Fibroblast of pulmonary artery (primary cell): ENCODE results near the gene ACTR8.

Experiments used
- DNase-seq: peaks from one replicate; pipeline ENCODE4 v3.0.0-alpha.2; 2010; ENCODE audit warnings: low read depth
- H3K4me3 ChIP-seq: replicated peaks from 2 replicates; pipeline ENCODE4 v1.5.1; 2011; ENCODE audit warnings: low read depth, mild to moderate bottlenecking, control low read depth, low read length, moderate library complexity
- CTCF ChIP-seq: IDR thresholded peaks from 2 replicates; pipeline ENCODE4 v1.5.1; 2011; ENCODE audit warnings: mild to moderate bottlenecking, control low read depth, low read length, inconsistent platforms; ENCODE audit errors: missing control alignments

The ACTR8 gene

DNA sequence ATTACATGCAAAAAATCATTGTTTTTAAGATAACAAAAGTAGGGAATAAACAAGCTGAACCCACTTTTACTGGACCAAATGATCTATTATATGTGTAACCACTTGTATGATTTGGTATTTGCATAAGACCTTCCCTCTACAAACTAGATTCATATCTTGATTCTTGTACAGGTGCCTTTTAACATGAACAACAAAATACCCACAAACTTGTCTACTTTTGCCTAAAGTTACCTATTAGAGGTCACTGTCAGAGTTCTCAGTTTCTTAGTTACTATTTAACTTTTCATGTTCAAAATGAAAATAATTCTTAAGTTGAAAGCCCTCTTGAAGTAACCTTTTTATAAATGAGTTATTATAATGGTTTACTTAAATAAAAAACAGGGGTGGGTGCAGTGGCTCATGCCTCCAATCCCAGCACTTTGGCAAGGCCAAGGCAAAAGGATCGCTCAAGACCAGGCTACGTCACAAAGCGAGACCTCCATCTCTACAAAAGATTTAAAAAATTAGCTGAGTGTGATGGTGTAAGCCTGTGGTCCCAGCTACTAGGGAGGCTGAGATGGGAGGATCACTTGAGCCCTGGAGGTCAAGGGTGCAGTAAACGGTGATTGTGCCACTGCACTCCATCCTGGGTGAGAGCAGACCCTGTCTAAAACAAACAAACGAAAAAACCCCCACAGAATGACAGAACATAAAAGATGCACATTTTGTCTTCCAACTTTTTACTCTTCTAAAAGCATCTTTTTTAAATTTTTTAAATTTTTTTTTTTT is 16.0 kb downstream of the ACTR8 start:
- TF ChIP-seq CTCF = no peak
- H3K4me3 ChIP-seq = no peak overlapping the region
- DNase-seq = no peak

DNA sequence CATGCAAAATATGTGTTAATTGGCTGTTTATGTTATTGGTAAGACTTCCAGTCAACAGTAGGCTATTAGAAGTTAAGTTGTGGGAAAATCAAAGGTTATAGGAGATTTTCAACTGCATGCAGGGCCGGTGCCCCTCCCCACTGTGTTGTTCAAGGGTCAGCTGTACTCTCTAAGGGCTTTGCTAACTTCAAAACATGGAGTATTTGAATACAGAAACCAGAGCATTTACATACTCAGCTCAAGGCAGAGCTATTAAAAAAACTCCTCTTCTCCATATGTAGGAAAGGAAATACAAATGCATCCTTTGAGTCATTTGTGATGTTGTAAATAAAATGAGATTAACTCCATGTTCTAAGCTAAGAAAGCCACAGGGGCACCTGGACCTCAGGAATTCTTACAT is 18.8 kb downstream of the ACTR8 start:
- no peak for TF ChIP-seq CTCF
- no peak overlapping the region for H3K4me3 ChIP-seq
- no peak for DNase-seq

DNA sequence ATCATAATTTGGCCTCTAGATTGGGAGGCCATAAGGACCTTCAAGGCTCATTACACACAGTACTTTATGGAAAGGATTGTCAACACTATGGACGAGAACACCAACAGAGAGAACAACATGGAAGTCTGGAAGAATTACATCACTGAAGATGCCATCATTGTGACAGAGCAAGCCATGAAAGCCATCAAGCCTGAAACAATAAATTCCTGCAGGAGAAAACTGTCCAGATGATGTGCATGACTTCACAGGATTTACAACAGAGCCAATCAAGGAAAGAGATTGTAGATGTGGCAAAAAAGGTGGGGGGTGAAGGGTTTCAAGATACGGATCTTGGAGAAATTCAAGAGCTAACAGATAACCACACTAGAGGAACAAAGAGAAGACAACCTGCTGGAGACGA is 19.7 kb downstream of the ACTR8 start:
- no peak for DNase-seq
- TF ChIP-seq CTCF = no peak
- H3K4me3 ChIP-seq = no peak overlapping the region

DNA sequence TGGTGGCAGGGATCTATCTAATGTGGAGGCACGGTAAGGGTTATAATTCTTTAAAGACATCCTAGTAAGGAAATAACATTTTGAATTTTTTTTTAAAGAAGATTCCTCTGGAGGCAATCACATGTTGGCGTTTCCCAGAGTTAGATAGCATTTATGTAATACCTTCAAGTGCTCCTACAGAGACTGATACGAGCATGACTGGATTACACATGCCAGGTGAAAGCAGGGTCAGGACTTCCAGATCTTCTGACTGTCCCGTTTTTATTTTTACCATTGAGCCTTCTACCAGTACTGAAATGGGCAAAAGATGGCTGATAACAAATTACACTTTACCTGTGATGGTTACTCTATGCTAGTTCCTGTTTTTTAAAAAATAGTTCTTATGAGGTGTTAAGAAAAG is 21.8 kb downstream of the ACTR8 start:
- TF ChIP-seq CTCF = no peak
- DNase-seq = no peak
- H3K4me3 ChIP-seq = no peak overlapping the region

DNA sequence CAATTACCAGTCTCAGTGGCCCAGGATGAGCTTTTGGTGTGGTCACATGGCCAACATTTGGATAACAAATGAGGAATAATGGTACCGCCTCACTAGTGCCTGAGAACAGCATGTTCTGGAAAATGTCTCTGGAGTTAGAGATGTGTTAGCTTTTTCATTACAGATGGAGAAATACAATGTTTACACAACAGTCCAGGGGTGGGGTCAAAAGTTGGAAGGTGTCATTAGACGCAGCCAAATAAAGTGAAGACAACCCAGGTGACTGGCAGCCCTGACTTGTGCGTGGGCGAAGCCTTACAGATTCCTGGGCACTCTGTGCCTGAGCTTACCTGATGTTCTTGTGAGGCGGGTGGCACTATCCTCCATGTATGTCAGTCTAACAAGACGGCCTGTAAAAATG is 22.8 kb downstream of the ACTR8 start:
- TF ChIP-seq CTCF = no peak
- H3K4me3 ChIP-seq = no peak overlapping the region
- no peak for DNase-seq

DNA sequence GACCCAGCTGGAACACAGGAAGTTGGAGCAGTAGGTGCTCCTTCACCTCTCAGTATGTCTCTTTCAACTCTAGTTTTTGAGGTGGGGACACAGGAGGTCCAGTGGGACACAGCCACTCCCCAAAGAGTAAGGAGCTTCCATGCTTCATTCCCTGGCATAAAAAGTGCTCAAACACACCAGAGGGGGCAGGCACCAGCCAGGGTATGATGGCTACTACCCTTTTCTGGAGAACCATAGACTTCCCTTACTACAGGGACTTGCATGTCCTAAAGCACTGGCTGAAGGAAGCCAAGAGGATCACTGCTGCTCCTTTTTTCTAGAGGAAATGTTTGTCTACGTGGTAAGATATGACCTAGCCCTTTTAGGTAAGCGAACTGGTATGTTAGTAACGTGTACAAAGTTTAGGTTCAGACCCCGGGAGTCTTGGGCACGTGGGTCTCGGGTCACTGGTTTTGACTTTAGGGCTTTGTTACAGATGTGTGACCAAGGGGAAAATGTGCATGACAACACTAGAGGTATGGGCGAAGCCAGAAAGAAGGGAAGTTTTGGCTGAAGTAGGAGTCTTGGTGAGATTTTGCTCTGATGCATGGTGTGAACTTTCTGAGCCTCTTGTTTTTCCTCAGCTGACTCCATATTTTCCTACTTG is 23.7 kb downstream of the ACTR8 start:
- DNase-seq = no peak
- no peak for TF ChIP-seq CTCF
- H3K4me3 ChIP-seq = no peak overlapping the region

GRCh38 chr3:53856964-53857363 is 25.0 kb downstream of the ACTR8 start:
- H3K4me3 ChIP-seq = no peak overlapping the region
- DNase-seq = no peak
- no peak for TF ChIP-seq CTCF
